Embryonic facial prominence (tissue), 1 donor: Measurements from ENCODE around the gene IQGAP2.
"Not testable (repeated sequence)": the region's sequence is repeated elsewhere in the genome, so short reads cannot be mapped to it uniquely, and the experiment has no call there.

ENCODE experiments used
- DNase-seq: peaks from one replicate; pipeline ENCODE4 v3.0.0-alpha.2; 2016; ENCODE audit errors: extremely low spot score

IQGAP2 gene

DNA sequence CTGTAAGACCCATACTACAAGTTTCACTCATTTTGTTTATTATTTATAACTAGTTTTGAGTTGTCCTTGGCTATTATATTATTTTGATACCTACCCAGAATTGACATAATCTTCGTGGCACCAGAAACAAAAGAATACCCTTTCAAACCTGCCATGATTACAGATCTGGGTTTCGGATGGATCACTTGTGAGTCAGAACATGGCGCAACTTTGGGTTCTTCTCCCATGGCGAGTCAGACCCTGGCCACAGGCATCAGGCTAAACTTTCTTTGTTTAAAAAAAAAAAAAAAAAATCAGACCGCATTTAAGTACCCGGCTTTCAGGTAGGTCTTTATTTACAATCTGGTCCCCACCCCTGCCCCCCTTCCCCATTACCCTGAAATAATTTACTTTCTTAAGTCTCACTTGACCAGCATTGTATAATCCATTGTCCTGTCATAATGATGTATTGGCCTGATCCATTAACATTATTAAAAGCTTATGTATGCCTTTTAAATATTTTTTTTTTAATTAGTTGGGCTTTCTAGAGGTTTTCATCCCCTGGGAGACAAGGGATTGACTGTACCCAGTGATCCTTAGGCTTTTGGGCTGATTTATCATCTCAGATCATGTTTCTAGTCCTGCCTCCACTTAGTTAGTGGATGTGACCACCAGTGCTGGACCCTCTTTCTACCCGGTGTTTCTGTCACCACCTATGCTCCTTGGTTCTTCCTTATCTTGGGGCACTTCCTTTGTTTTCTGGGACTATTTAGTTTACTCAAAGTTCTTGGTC, 176.3 kb downstream of the IQGAP2 start:
- no peak for DNase-seq

DNA sequence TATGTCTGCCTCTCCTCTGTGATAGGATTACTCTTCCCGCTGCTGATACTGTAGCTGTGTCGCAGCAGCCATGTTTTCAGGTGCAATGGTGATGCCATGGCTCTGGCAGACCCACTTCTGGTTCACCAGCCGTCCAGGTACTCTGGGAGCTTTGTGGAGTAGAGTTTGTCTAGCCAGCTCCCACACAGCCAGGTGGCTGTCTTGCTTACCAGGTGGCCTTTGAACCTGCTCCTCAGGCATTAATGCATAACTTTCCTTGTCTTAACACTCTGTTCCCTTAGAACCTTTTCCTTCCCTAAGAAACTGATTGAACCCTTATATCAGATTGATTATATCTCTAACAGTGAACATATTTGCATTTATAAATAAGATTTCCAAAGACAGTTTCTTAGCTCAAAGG, 177.9 kb downstream of the IQGAP2 start:
- DNase-seq, result no peak

DNA sequence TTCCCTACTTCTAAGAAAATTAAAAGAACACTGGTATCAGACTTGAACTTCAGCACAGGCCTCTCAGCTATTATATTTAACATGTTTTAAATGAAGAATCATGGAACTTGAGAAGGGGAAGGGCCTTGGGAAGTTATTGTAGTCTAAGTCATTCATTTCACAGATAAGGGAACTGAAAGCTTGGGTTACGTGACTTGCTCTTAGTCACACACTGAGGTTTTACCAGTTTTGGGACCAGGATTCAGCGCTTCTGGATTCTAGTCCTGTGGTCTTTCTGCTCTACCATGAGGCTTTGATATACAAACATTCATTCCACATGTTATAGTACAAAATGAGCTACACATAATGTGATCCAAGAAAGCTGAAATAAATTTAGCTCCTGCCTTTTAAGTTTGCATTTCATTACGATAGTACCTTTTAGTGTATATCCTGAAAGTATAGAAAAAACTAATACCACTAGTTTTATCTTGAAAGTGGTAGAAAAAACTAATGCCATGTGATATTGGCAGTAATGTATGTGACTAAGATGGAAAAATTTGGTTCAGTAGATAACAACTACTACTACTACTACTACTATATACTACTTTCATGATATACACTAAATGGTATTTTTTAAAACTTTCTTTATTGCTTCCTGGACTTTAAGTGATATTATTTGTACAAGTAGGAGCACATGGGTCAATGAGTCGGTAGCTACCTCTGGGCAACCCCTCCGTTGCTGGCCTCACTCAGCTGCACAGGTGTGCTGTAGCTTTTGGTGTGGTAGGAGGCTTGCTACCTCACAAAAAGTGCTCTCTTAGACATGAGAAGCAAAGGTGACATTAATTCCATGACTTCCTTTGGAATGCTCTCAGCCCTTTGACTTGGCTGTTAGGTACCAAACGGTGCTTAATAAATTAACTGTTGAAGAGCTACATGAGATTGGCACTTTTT, 179.4 kb downstream of the IQGAP2 start:
- no peak for DNase-seq

DNA sequence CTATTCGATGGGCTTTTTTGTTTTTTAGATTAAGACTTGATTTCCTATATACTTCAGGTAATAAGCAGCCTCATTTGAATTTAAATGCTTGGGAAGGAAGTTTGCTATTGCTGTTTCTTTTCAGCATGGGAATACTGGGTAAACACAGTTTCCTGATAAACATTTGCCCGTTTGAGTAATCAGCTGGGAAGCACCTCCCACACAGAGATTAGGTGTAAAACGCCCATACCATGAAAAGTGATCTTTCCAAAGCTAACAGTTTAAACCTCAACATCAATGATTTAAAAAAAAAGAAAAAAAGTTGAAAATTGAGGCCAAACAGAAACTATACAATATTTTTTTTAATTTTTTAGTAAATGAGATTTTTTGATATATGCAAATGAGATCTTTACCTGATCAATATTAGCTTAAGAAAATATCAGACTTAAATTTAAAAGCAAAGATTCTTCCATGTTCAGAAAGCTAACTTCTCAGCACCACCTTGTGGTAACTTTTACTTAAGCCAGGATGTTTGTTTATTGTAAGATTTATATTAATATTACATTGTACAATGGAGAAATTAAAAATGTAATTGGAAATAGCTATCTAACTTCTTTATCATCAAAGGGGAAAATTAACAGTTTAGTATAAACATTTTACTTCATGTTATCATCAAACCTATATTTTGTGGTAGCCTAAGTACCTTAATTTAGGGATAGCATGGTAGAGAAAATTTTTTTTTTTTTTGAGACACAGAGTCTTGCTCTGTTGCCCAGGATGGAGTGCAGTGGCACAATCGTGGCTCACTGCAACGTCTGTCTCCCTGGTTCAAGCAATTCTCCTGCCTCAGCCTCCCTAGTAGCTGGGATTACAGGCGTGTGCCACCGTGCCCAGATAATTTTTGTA, 180.3 kb downstream of the IQGAP2 start:
- DNase-seq, result peak; percentile 28

DNA sequence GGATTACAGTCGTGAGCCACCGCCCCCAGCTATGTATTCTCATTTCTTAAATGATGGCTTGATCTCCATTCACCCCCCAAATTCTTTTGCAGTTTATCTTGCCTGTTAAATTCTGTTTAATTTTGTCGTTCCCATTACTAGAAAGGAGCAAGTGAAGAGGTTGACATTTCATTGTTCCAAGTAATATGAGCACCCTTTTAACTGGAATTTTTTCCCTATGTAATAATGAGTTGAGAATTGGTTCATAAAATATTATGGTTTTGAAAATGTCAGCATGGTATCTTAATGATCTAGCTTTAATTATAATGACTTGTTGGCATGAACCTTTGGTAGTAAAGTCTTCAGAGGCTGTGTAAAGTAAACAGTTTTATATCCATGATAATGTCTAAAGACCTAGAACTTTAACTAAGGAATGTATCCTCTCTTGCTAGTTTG, 182.7 kb downstream of the IQGAP2 start:
- DNase-seq, result no peak

DNA sequence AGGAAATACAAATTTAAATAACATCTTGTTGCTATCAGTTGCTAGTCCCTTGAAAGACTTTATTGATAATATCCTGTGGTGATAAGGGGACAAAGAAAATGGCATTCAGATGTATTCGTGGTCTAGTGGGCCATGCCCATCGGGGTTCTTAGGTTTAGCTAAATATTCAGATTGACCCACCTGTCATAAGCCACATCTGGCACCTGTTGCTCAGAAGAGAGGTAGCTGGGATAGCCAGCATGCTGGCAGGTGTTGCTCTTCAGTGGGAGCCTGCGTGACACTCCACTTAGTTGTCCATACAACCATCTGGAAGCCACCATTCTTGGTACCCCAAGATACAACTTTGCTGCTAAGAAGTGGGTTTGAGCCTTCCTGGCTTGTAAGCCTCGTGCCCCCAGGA, 183.4 kb downstream of the IQGAP2 start:
- DNase-seq, result no peak

DNA sequence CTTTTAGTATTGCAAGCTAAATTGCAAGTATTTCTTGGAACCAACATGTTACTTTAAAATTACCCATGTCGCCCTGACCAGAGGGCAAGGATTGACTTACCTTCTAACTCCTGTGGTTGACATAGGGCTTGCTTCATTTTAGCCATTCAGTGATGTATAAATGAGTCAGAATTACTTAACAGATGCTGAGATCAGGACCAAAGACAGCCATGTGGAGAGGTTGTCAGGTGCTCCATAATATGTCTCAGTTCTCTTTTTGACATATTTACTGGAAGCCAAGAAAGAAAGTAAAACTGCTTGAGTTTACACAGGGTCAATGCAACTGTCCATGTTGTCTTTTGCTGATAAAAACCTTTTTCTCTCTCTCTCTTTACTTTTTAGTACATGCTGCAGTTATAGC, 186.9 kb downstream of the IQGAP2 start:
- DNase-seq, result no peak

DNA sequence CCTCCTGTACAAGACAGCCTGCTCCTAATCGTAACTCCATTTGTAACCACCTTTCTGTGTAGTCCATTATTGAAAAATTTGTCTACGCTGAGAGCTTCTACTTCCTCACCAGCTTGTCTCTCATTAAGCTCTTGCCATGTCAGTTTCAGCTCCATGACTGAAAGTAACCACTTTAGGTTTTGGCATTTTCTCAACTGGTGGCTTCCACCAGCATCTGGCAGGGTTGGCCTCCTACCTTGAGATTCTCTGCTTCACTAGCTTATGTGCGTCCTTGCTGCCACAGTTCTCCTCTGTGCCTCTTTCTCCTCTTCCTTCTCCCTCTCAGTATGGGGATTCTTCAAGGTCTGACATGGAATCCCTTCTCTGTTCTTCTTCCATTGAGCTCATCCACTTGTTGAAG, 188.3 kb downstream of the IQGAP2 start:
- DNase-seq, result no peak

DNA sequence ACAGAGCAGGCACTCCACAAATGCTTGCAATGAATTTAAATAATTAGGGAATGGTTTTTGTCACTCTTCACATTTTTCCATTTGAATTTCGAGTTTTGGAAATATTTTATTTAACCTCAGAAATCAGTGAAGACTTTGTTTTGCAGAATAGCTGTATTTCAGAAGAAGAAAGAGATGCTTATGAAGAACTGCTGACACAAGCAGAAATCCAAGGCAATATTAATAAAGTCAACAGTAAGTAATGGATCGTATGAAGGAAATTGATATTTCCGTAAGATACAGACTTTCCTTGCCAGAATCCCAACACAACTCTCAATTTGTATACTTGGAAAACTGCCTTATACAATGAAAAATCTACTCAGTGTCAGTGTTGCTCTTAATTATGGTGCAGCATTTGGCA, 189.6 kb downstream of the IQGAP2 start:
- DNase-seq, result no peak

DNA sequence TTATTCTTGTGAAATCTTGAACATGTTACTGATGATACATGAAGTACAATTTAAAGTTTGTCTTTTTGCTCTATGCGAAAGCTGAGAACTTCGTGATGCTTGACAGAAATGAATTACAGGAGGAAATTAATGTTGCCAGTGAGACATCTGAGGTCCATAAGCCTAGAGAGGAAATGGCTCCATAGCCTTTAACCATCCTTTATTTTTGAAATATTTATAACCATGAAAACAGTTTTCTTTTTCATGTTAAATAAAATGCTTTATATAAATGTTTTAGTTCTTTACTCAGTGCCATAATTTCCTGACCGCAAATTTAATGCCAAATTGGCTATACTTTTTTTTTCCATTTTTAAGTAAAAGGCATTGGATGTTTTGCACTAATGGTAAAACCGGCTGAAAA, 191.0 kb downstream of the IQGAP2 start:
- DNase-seq, result no peak

DNA sequence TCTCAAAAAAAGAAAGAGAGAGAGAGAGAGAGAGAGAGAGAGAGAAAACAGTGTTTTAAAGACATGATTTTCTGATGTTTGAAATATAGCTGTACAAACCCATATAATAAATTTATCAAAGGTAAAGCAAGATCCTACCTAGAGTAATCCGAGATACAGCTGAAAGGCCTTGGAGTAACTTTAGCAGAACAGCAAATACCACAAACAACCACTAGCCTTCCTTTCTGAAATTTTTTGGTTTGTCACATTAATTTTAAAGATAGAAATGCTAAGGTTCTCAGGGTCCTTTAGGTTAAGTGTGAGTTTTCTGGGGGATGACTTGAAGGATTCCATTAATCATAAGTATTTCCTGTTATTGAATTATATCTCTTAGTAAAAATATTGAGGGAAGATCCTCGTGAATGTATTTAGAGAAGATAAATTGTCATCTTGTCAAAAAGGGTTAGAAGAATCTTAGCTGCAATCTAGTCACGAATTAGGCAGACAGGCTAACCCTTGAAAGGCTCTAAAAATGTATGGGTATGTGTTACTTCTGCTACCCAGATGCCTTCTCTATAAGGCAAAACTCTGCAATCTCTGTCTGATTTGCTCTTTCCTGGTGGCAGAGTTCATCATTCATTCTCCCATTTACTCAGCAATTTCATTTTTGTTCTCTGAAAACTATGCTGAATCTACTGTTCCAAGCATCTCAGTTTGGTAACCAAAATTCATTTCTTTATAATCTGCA, 192.8 kb downstream of the IQGAP2 start:
- DNase-seq, result no peak

DNA sequence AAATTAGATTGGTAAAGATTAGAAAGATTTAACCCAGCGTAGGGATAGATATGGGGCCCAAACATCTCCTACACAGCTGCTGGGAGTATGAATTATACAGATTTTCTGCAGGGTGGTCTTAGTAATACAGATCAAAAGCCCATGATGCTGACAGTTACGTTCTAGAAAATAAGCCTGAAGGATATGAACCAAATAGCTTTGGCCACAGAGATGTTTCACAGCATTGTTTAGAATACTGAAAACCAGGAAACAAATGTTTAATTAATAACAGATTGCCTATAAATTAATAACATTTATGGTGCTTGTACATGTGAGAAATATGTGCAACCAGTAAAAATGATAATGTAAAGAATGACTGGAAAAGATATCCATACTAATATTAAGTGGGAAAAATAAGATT, 195.4 kb downstream of the IQGAP2 start:
- no peak for DNase-seq

DNA sequence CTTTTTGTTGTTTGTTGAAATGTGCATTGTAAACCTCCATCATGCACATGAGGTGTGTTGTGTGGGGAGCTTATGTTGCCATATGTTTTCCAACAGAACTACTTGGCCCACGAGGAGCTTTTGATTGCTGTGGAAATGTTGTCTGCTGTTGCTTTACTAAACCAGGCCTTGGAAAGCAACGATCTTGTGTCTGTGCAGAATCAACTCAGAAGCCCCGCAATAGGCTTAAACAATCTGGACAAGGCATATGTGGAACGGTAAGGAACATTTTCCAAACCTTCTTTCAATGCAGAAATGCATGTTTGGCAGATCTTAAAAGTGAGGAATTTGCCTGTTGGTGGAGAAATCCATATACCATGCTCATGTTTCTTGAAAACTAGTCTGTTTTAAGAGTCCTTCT, 197.6 kb downstream of the IQGAP2 start:
- no peak for DNase-seq

DNA sequence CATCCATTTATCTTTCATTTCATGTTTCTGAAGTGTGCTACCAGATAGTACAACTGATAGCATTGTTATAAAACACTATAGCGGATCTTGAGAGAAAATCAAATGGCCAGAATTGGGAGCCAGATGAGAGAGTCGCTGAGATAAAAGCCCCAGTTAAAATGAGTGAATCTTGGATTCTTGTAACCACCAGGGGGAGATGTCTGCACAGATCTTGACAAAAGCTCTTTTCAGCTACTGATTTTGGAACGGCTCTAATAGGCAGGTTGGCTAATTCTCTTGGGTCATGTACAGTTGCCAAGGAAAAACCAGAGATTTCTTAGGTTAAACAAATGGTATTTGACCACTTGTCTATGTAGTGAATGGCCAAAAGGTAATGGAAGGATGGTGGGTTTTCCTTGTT, 198.4 kb downstream of the IQGAP2 start:
- no peak for DNase-seq

DNA sequence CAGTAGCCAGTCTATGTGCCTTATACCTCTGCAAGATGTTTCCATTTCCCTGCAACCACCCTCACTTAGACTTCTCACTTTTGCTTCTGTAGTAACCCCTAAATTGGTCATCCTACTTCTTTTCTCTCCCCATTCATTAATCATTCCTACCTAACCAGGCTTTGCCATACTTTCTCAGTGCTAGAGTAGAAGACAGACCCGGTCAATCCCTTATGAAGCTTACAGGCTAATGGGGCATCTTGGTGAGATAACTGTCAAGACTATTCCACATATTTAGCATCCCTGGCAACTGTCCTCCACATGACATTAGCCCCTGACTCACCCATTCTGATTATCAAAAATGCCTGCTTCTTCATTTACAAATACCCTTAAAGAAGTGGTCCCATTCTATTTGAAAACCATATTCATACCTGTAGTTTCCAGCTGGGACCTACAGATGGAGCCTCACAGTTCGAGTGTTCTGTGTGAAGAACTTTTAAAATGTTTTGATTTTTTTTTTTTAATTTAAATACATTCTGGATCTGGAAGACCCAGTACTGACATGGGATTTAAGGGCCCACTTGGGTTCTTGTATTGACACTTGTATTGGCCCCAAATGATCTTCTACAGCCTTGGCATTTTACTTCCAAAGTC, 199.1 kb downstream of the IQGAP2 start:
- DNase-seq, result no peak

DNA sequence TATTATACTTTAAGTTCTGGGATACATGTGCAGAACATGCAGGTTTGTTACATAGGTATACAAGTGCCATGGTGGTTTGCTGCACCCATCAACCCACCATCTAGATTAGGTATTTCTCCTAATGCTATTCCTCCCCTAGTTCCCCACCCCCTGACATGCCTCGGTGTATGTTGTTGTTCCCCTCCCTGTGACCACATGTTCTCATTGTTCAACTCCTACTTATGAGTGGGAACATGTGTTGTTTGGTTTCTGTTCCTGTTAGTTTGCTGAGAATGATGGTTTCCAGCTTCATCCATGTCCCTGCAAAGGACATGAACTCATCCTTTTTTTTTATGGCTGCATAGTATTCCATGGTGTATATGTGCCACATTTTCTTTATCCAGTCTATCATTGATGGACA, 200.9 kb downstream of the IQGAP2 start:
- not testable (repeated sequence) for DNase-seq

DNA sequence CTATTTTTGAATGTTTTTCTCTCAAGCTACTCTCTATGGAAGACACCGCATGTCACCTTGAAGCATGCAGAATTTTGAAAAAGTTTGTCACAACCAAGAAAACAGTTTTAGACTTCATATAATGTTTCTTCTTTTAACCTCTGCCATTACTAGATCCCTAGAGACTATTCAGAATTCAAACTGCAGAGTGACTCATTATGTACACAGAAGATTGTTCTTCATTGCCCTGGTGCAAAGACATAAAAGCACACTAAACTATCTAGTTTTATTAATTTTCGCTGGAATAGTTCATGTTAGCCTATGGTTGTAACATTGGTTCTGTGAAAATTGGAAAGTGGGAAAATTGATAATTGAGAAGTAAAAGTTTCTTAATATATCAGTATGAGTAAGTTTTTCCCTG, 201.8 kb downstream of the IQGAP2 start:
- no peak for DNase-seq

DNA sequence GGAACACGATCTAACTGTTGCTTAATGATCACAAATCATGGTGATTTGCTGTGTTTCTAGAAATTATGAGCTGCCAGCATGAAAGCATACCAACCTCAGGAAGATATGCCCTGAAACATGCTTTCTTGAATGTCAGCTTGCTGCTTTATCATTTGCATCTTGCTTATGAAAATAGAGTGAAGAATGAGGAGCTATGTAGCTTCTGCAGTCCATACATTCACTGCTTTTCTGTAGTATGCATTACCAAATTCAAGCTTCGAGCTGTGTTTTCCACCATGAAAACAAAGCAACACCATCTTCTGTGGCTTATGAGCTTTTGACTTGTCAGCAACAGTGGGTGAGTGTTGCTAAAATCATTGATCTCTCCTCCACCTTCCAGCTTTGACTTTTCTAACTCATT, 203.6 kb downstream of the IQGAP2 start:
- DNase-seq, result no peak

DNA sequence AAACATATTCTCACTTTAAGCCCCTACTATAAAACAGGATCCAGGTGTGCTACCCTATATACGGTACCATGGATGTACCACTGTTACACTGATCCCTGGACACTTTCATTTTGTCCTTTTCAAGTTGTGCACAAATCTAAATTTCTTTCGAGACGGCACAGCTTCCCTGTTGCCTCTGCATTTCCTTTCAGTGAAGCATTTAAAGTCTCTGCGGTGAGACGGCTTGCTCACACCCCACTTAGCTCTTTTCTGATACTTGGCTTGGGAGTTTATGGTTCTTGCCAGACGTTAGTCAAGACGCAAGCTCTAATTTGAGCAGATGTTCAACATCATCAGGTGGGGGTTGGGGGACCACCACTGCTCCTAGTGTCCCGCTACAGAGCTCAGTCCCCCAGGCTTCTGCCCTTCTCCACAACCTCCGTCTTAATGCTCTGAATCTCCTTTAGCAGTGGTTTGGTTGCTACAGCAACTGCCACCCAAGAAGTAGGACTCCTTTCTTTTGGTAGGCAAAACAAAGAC, 204.3 kb downstream of the IQGAP2 start:
- DNase-seq, result peak; percentile 56

DNA sequence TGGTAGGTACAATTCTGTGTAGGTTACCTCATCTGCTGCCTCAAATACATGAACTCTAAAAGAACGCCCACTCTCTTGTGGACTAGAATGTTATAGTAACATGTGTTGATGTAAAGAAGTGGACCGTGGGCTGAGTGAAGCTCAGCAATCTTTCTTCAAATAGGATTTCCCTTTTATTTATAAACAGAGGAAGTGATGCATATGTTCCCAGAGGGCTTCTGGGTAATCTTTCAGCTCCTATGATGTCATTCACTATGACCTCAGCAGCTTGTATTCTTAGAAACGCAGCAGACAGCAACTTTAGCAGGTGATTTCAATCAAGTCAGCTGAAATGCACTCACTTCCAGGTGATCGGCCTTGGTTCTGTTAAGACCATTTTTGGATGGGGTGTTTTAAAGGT, 205.7 kb downstream of the IQGAP2 start:
- DNase-seq, result peak; percentile 30

DNA sequence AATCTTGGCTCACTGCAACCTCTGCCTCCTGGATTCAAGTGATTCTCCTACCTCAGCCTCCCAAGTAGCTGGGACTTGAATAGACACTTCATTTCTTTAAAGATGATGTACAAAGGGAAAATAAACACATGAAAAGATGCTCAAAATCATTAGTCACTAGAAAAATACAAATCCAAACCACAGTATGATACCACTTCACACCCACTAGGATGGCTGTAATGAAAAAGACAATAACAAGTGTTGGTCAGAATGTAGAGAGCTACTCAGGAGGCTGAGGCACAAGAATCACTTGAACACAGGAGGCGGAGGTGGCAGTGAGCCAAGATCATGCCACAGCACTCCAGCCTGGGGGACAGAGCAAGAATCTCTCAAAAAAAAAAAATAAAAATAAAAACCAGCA, 207.1 kb downstream of the IQGAP2 start:
- no peak for DNase-seq
